Natural killer cell (primary cell): ENCODE results near the gene KRAS. TPM values are rescaled to one million over a fixed set of nuclear protein-coding genes. Genes with fewer than 3 reads are reported as not detected.

Experiments used
- total RNA-seq, 4 donors: library from RNA; stranded (reverse); fragments of 120-200 nt in 1 of 4; gene quantifications; one replicate each; pipeline versions ENCODE4 v1.2.3 to v1.2.4, GENCODE V29; 2013 to 2022

The KRAS gene
- total RNA-seq, 3 donors from 2014 or later (not counting 1 experiment from before 2014, with no cell fraction given), result 33.3 to 39.6 (median 35.7) TPM

Other genes with a start within 250 kb of the KRAS start
- under 1 TPM; 0.15 to 0.59 (median 0.48) TPM for gene DNAI7, start 55.8 kb downstream of the KRAS start, total RNA-seq
- 10 to 100 TPM; 17.5 to 42.8 (median 26.1) TPM for gene ETFRF1, start 55.7 kb downstream of the KRAS start, total RNA-seq